IMR-90 (cell line): Measurements from ENCODE around the gene GPR153.

Experiments
- CEBPB ChIP-seq: IDR thresholded peaks from 2 replicates; pipeline ENCODE4 v1.6.1; 2012; ENCODE audit warnings: low read depth, low read length, improper control_type of control experiment
- MXI1 ChIP-seq: IDR thresholded peaks from 2 replicates; pipeline ENCODE4 v1.6.1; 2012; ENCODE audit warnings: low read depth, mild to moderate bottlenecking, low read length, moderate library complexity, borderline replicate concordance
- POLR2A ChIP-seq: IDR thresholded peaks from 2 replicates; pipeline ENCODE4 v1.6.1; 2012; ENCODE audit warnings: mild to moderate bottlenecking, low read depth, low read length
- RAD21 ChIP-seq: IDR thresholded peaks from 2 replicates; pipeline ENCODE4 v1.6.1; 2012; ENCODE audit warnings: low read length, improper control_type of control experiment
- RCOR1 ChIP-seq: IDR thresholded peaks from 2 replicates; pipeline ENCODE4 v1.6.1; 2012; ENCODE audit warnings: mild to moderate bottlenecking, low read length, improper control_type of control experiment; ENCODE audit not compliant: insufficient replicate concordance
- SMC3 ChIP-seq: fragments of 150-350 bp; IDR thresholded peaks from 2 replicates; pipeline ENCODE4 v1.6.1; 2016; ENCODE audit warnings: low read depth, mild to moderate bottlenecking, antibody characterized with exemption, low read length, moderate library complexity
- TF ChIP-seq, protein P1 (sequence below): conservative IDR thresholded peaks from 2 replicates; pipeline ENCODE4 v1.5.1; 2012; ENCODE audit warnings: mild to moderate bottlenecking, low read depth, low read length, improper control_type of control experiment
- TF ChIP-seq, protein P2 (sequence below): fragments of 150-350 bp; IDR thresholded peaks from 2 replicates; pipeline ENCODE4 v1.6.1; 2017; ENCODE audit warnings: mild to moderate bottlenecking, antibody characterized with exemption, low read length, low read depth

DNA sequence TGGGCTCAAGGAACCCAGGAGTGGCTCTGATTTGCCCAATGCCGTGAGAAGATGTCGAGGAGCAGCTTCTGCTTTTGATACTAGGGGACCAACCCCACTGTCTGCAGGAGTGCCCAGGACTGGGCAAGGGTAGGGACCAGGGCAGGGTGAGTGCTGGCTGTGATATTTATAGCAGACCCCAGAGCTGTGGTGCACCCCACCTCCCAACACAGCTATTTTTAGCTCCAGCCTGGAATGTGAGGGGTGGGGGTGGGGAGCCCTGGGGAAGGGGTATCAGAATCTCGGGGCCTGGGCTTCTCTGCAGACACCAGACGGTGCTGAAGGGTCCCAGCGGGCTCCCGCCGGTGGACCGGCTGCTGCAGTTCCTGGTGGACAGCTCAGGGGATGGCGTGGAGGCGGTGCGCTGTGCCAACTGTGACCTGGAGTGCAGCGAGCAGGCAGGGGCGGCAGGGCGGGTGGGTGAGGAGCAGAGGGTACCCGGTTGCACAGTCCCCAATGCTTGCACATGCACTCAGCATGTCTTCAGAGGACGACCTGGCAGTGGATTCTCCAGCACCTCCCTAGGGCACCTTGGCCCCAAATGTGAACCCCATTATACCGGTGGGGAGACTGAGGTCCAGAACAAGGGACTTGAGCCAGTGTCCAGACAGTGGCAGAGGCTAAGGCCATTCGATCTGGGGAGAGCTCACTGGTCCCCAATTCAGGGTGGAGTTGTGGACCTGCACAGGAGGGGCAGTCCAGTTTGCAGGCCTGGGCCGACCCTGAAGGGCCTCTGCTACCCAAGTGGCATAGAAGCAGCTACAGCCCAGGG lies 53.6 kb downstream of the GPR153 start:
- TF ChIP-seq POLR2A (no peak), RAD21 (no peak), MXI1 (no peak), SMC3 (no peak), RCOR1 (no peak), CEBPB (no peak)
- TF ChIP-seq, protein P1, sequence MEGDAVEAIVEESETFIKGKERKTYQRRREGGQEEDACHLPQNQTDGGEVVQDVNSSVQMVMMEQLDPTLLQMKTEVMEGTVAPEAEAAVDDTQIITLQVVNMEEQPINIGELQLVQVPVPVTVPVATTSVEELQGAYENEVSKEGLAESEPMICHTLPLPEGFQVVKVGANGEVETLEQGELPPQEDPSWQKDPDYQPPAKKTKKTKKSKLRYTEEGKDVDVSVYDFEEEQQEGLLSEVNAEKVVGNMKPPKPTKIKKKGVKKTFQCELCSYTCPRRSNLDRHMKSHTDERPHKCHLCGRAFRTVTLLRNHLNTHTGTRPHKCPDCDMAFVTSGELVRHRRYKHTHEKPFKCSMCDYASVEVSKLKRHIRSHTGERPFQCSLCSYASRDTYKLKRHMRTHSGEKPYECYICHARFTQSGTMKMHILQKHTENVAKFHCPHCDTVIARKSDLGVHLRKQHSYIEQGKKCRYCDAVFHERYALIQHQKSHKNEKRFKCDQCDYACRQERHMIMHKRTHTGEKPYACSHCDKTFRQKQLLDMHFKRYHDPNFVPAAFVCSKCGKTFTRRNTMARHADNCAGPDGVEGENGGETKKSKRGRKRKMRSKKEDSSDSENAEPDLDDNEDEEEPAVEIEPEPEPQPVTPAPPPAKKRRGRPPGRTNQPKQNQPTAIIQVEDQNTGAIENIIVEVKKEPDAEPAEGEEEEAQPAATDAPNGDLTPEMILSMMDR, result no peak
- TF ChIP-seq, protein P2, sequence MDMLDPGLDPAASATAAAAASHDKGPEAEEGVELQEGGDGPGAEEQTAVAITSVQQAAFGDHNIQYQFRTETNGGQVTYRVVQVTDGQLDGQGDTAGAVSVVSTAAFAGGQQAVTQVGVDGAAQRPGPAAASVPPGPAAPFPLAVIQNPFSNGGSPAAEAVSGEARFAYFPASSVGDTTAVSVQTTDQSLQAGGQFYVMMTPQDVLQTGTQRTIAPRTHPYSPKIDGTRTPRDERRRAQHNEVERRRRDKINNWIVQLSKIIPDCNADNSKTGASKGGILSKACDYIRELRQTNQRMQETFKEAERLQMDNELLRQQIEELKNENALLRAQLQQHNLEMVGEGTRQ, result no peak
